GM12872 (cell line): Measurements from ENCODE around the gene CABP2.

Experiments
- TF ChIP-seq, protein P1 (sequence below): IDR thresholded peaks from 3 replicates; pipeline ENCODE4 v1.5.1; 2011; ENCODE audit warnings: low read depth, mild to moderate bottlenecking, low read length, moderate library complexity; ENCODE audit not compliant: insufficient read depth

The CABP2 gene

DNA sequence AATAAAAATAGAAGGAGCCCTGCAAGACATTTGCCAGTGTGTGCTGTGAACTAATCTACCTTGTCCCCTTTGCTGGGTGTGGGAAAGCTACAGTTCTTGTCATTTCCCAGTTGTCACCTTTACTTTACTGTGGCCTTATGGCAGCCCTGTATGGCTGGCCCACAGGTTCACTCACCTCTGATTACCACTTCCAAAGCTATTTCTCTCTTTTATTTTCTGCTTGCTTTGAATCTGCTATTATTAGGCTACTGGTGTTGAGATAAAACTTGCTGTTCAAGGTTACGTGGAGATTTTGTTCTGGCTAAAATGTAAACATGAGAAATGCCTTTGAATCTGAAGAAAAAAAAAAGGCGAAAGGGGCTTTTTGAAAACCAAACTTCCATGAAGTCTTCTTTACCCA, 9.6 kb upstream of the CABP2 start:
- TF ChIP-seq, protein P1, sequence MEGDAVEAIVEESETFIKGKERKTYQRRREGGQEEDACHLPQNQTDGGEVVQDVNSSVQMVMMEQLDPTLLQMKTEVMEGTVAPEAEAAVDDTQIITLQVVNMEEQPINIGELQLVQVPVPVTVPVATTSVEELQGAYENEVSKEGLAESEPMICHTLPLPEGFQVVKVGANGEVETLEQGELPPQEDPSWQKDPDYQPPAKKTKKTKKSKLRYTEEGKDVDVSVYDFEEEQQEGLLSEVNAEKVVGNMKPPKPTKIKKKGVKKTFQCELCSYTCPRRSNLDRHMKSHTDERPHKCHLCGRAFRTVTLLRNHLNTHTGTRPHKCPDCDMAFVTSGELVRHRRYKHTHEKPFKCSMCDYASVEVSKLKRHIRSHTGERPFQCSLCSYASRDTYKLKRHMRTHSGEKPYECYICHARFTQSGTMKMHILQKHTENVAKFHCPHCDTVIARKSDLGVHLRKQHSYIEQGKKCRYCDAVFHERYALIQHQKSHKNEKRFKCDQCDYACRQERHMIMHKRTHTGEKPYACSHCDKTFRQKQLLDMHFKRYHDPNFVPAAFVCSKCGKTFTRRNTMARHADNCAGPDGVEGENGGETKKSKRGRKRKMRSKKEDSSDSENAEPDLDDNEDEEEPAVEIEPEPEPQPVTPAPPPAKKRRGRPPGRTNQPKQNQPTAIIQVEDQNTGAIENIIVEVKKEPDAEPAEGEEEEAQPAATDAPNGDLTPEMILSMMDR: no peak

DNA sequence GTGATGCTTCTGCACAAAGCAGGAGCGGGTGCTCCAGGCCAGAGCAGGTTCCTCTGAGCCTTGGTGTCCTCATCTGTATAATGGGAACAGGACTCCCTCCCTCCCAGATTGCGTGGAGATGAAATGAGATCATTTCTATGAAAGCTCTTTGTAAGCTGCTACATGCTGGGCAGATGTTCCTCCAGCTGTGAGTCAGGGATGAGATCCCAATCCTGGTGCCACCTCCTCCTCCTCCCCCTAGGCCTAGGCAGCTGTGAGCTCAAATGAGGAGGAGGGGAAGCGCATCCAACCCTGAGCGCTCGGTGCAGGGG, 7.0 kb upstream of the CABP2 start:
- TF ChIP-seq, protein P1: no peak

DNA sequence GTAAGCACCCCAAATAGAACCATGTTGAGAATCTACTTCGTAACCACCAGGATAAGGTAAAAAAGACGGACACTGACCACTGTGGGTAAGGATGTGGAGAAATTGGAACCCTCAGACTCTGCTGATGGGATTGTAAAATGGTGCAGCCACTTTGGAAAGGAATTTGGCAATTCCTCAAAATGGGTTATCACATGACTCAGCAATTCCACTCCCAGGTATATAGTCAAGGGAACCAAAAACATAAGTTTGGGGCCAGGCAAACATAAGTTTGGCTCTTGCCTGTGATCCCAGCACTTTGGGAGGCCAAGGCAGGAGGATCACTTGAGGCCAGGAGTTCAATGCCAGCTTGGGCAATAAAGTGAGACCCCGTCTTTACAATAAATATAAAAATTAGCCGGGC, 5.1 kb upstream of the CABP2 start:
- TF ChIP-seq, protein P1: no peak

DNA sequence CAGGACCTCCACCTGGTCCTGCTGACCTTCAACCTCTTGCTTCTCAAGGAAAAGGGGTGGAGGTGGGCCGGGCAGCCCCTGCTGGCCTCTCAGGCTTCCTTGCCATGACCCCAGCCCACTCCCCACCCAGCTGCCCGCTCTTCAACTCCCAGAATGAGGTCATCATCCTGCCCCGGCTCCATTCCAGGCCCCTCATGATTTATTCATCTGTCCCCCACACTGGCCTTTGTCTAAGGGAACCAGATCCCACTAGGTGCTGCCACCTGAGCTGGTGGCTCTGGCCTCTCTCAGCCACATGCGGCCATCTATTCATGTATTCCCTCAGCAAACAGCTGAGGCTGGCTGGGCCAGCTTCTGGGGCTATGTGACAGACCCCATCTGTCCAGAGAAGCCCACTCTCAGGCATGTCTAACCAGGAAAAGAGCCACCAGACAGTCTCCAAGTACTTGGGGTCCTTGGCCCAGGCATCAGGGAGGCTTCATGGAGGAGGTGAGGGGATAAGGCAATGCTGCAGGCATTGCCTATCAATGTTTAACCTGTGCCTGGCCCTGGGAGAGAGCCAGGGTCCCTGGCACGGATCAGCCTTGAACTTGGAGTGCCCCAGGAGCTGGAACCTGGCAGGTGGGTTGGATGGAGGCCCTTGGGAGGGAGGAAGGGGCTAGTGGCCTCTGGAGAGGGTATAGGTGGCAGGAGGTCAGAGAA, 2.2 kb upstream of the CABP2 start:
- TF ChIP-seq, protein P1: no peak

DNA sequence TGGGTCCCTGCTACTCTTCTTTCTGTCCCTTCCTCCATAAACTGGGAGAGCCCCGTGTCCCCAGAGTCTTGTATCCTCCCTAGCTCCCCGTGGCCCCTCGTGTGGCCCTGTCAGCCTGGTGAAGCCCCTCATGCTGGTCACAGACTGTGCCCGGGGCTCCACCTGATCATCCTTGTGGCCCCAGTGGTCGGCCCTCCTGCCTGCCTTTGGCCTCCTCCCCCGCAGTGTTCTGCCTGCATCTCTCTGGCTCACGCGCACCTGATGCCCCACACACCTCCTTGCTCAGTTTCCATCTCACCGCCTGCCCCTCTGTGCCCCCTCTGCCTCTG, 1.2 kb upstream of the CABP2 start:
- TF ChIP-seq, protein P1: no peak

DNA sequence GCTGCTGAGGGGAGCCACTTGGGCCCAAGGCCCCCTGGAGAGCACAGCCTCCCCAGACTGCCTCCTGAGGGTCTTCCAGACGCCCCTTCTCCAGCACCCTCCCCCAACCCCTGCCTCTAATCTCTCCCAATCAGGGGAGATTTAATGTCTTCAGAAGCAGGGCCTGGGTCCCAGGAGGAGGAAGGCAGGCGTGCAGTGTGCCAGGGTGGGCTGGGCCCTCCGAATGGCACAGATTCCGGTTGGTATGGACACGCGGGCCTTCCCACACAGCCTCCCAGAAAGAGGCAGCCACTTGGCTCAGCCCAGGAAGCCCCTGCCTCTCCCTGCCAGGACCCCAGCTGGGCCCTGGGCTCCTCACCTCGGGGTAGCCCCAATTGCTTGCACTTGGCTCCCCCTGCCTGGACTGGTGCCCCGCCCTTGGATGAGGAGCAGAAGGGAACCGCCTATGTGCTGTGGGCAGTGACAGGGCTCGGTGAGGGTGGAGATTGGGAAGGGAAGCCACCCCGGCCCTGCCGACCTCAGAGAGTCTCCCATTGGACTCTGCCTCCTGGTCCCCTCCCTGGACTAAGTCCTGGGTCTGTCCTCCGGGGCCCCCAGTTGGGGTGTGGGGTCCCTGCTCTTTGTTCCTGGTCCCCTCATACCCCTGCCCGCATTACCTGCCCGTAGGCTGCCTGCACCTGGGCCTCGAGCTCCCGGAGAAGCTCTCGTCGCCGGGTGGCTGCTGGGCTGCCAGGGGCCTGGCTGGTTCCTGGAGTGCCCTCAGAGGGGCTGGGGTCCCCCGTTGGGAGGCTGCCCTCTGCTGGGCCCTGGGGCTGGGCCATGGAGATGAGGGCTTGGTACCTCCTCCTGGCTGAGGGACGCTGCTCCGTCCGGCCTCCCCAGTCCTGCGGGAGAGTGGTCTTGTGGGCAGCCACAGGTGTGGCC, 572 bp upstream of the CABP2 start:
- TF ChIP-seq, protein P1: no peak

DNA sequence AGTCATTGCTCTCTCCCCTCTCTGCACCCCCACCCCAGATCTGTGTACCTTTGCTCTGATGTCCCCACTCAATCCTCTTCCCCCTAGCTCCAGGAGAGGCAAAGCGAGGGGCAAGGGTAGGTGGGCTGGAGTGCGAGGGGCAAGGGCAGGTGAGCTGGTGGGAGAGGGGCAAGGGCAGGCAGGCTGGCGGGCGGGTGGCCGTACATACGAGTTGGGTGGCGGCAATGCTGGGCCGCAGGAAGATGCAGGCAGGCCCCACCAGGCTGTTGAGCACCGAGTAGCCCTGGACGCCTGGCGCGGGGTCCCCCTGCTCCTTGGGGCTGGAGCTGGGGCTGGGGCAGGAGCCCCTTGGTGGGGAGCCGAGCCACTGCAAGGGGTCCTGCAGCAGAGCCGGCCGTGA, 908 bp downstream of the CABP2 start:
- TF ChIP-seq, protein P1: no peak
